Fibroblast of lung (primary cell): ENCODE measurements around the gene CD248. TPM values are rescaled to one million over a fixed set of nuclear protein-coding genes. Genes with fewer than 3 reads are reported as not detected.

Experiments
- DNase-seq, 2 donors: peaks; one replicate each; pipeline versions ENCODE4 v3.0.0 to v3.0.0-alpha.2; 2010; ENCODE audit warnings: low read depth in 2 of 2
- H2AFZ ChIP-seq: 2 replicates; pipeline ENCODE4 v1.5.1; 2012; ENCODE audit warnings: low read length, control low read depth, inconsistent platforms
- H3K27ac ChIP-seq: 2 replicates; pipeline ENCODE4 v1.5.1; 2011; ENCODE audit warnings: low read length, control low read depth; ENCODE audit not compliant: insufficient read depth
- H3K27me3 ChIP-seq: 2 replicates; pipeline ENCODE4 v1.5.1; 2011; ENCODE audit warnings: mild to moderate bottlenecking, low read length; ENCODE audit not compliant: control insufficient read depth, insufficient read depth
- H3K36me3 ChIP-seq: 2 replicates; pipeline ENCODE4 v1.5.1; 2011; ENCODE audit warnings: low read length; ENCODE audit not compliant: control insufficient read depth, insufficient read depth
- H3K4me1 ChIP-seq: 2 replicates; pipeline ENCODE4 v1.5.1; 2011; ENCODE audit warnings: low read length; ENCODE audit not compliant: control insufficient read depth, insufficient read depth; ENCODE audit errors: extremely low read depth
- H3K4me2 ChIP-seq: 2 replicates; pipeline ENCODE4 v1.5.1; 2011; ENCODE audit warnings: low read length, control low read depth; ENCODE audit not compliant: insufficient read depth; ENCODE audit errors: extremely low read depth
- H3K4me3 ChIP-seq, 4 experiments: fragments of 200-600 bp in 1 of 4; sonication (generic) in 1 of 4; replicated peaks in 1 of 4; 2 replicates each; pipeline ENCODE4 v1.5.1; 2011 to 2016; ENCODE audit warnings: low read length in 4 of 4, low read depth in 3 of 4, mild to moderate bottlenecking in 3 of 4, control low read depth in 2 of 4, inconsistent platforms in 1 of 4, mixed read lengths in 1 of 4; ENCODE audit not compliant: insufficient read depth in 1 of 4; ENCODE audit errors: control extremely low read depth in 1 of 4
- H3K79me2 ChIP-seq: 2 replicates; pipeline ENCODE4 v1.5.1; 2012; ENCODE audit warnings: mild to moderate bottlenecking, low read length, inconsistent platforms; ENCODE audit not compliant: control insufficient read depth, insufficient read depth
- H3K9ac ChIP-seq: 2 replicates; pipeline ENCODE4 v1.5.1; 2011; ENCODE audit warnings: mild to moderate bottlenecking, low read length, control low read depth; ENCODE audit not compliant: insufficient read depth
- H3K9me3 ChIP-seq: 2 replicates; pipeline ENCODE4 v1.5.1; 2012; ENCODE audit warnings: low read depth, low read length; ENCODE audit not compliant: control insufficient read depth, insufficient read depth
- H4K20me1 ChIP-seq: 2 replicates; pipeline ENCODE4 v1.5.1; 2011; ENCODE audit warnings: low read length; ENCODE audit not compliant: control insufficient read depth, insufficient read depth; ENCODE audit errors: extremely low read depth
- EZH2 ChIP-seq: IDR thresholded peaks from 2 replicates; pipeline ENCODE4 v1.5.1; 2012; ENCODE audit warnings: low read length, control low read depth, mild to moderate bottlenecking; ENCODE audit errors: missing control alignments
- polyA plus RNA-seq, 2 donors: library from polyadenylated mRNA; depleted of rRNA in 1 of 2; stranded (reverse) in 1 of 2; unstranded in 1 of 2; fragments of >200 nt; gene quantifications; 2 replicates each; pipeline ENCODE4 v1.2.1, GENCODE V29; 2011 to 2012; ENCODE audit warnings: missing spikeins in 1 of 2
- total RNA-seq: library from RNA; depleted of rRNA; stranded (reverse); fragments of >200 nt; gene quantifications from 2 replicates; pipeline ENCODE4 v1.2.1, GENCODE V29; 2014
- TF ChIP-seq, protein P1 (sequence below), 2 donors: IDR thresholded peaks in 1 of 2; conservative IDR thresholded peaks in 1 of 2; 1 replicate in 1 of 2; 2 replicates in 1 of 2; pipeline ENCODE4 v1.5.1; 2011 to 2012; ENCODE audit warnings: low read length in 2 of 2, control low read depth in 1 of 2, inconsistent platforms in 1 of 2, low read depth in 1 of 2, mild to moderate bottlenecking in 1 of 2

CD248 gene
- total and polyA plus RNA-seq, 2 donors (not counting 1 experiment from before 2014, with no cell fraction given), result 95.6 to 132 TPM

DNA sequence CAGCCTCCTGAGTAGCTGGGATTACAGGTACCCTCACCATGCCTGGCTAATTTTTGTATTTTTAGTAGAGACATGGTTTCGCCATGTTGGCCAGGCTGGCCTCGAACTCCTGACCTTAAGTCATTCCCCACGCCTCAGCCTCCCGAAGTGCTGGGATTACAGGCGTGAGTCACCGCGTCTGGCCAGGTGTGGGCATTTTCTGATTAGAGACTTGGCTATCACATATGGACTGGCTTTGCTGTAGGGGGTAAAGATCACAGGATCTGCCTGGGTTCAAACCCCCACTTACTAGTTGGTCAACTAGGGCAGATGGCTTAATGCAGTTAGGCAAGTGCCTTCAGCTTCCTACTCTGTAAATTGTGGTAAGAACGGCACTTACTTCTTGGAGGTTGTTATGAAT is 6.5 kb downstream of the CD248 start:
- DNase-seq, result no peak

DNA sequence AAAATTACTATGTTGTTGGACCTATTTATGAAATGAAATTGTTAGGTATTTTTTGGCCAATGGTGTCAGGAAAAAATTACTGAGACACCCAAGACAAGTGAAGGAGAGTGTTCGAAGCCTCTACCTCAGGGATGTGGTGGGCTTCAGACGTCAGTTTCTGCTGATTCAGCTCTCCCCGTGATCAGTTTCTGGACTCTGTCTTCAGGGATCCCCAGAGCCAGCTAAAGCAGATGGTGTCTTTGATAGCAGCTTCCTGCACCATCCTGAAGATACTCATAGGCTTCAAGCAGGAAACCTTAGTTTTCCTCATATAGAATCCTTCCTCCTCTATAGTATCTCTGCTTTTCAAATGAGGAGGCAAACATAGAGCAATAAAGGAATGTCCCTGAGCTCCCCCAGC is 7.4 kb downstream of the CD248 start:
- peaks cover 6% of the 10 kb centered on the region for H3K27me3 ChIP-seq
- H3K79me2 ChIP-seq, result peaks cover 9% of the 10 kb centered on the region
- H4K20me1 ChIP-seq, result no peaks in the 10 kb centered on the region
- H3K4me3 ChIP-seq, result no peak overlapping the region
- TF ChIP-seq, protein P1, sequence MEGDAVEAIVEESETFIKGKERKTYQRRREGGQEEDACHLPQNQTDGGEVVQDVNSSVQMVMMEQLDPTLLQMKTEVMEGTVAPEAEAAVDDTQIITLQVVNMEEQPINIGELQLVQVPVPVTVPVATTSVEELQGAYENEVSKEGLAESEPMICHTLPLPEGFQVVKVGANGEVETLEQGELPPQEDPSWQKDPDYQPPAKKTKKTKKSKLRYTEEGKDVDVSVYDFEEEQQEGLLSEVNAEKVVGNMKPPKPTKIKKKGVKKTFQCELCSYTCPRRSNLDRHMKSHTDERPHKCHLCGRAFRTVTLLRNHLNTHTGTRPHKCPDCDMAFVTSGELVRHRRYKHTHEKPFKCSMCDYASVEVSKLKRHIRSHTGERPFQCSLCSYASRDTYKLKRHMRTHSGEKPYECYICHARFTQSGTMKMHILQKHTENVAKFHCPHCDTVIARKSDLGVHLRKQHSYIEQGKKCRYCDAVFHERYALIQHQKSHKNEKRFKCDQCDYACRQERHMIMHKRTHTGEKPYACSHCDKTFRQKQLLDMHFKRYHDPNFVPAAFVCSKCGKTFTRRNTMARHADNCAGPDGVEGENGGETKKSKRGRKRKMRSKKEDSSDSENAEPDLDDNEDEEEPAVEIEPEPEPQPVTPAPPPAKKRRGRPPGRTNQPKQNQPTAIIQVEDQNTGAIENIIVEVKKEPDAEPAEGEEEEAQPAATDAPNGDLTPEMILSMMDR (conservative IDR thresholded peaks at IDR 0.05 in 1 of 2, IDR thresholded peaks at IDR 0.05 in 1 of 2; ENCODE audit: low read depth in 1 of 2, low read length in 2 of 2), result no peak
- no peak for TF ChIP-seq EZH2
- H3K27ac ChIP-seq, result no peak overlapping the region
- no peak overlapping the region for H3K4me2 ChIP-seq
- no peak overlapping the region for H2AFZ ChIP-seq
- H3K9ac ChIP-seq, result no peak overlapping the region
- no peak for DNase-seq
- H3K36me3 ChIP-seq, result peaks cover under 1% of the 10 kb centered on the region
- no peaks in the 10 kb centered on the region for H3K9me3 ChIP-seq
- H3K4me1 ChIP-seq, result no peaks in the 10 kb centered on the region

More for the DNA sequence above, 6.5 kb downstream of the CD248 start:
- no peak overlapping the region for H3K4me2 ChIP-seq
- no peak overlapping the region for H3K4me3 ChIP-seq
- TF ChIP-seq, protein P1 (conservative IDR thresholded peaks at IDR 0.05 in 1 of 2, IDR thresholded peaks at IDR 0.05 in 1 of 2; ENCODE audit: low read depth in 1 of 2, low read length in 2 of 2), result no peak
- no peak for TF ChIP-seq EZH2
- H3K27ac ChIP-seq, result no peak overlapping the region
- no peaks in the 10 kb centered on the region for H3K27me3 ChIP-seq
- H3K36me3 ChIP-seq, result peaks cover 4% of the 10 kb centered on the region
- H3K4me1 ChIP-seq, result no peaks in the 10 kb centered on the region
- peaks cover 18% of the 10 kb centered on the region for H3K79me2 ChIP-seq
- H2AFZ ChIP-seq, result no peak overlapping the region
- H4K20me1 ChIP-seq, result no peaks in the 10 kb centered on the region
- H3K9me3 ChIP-seq, result no peaks in the 10 kb centered on the region
- no peak overlapping the region for H3K9ac ChIP-seq

DNA sequence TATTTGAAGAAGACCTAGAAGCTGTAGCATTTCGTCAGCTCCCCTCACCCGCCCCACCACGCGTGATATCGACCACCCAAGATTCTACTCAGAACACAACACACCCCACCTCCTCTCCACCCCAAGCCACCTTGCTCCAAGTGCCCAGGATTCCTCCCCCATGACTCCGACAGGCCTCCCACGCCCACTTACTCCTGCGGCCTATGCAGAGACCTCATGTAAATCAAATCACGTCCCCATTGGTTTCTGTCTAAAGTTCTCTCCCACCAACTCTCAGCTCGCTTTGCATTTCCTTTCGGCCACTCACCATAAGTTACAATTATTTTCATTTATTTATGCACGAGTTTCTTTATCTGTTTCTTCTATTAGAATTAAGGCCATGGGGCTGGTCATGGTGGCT is 14.2 kb downstream of the CD248 start:
- DNase-seq, result no peak
- no peak for TF ChIP-seq EZH2
- H2AFZ ChIP-seq, result no peak overlapping the region

More for the DNA sequence above, 14.2 kb downstream of the CD248 start:
- Histone ChIP-seq H3K9ac (no peak overlapping the region), H3K27ac (no peak overlapping the region), H3K36me3 (no peaks in the 10 kb centered on the region), H3K4me2 (no peak overlapping the region), H3K9me3 (no peaks in the 10 kb centered on the region), H3K79me2 (no peaks in the 10 kb centered on the region), H4K20me1 (no peaks in the 10 kb centered on the region), H3K4me1 (no peaks in the 10 kb centered on the region), H3K4me3 (no peak overlapping the region), H3K27me3 (peaks cover 11% of the 10 kb centered on the region)
